HG03558 (cell line): ENCODE measurements around the gene TMEM117.
"Not testable (repeated sequence)": the region's sequence is repeated elsewhere in the genome, so short reads cannot be mapped to it uniquely, and the experiment has no call there.

Source experiments
- ATAC-seq: cut with Tn5 transposase; IDR thresholded peaks from one replicate; pipeline ENCODE4 v1.9.1; 2021; ENCODE audit warnings: moderate number of reproducible peaks; ENCODE audit not compliant: unreplicated experiment; ENCODE audit errors: extremely low read depth

Gene TMEM117

GRCh38 chr12:44342371-44342770 lies 506.5 kb downstream of the TMEM117 start:
- no peak for ATAC-seq

DNA sequence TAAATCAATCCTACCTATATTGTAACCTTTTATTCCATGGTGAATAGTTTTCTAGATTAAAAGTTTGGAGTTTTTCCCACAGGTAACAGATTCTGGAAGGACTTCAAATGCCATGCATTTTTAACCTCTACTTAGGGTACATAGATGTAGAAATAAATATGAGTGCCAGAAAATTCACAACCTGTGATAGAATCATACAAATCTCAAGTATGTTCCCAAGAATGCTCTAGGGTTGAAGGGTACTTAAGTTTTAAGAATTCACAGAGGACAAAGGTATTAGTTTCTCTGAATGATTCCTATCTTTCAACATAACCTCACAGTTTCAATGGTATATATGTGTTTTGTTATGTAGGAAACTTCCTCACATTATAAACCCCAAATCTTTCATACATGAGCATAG lies 511.3 kb downstream of the TMEM117 start:
- ATAC-seq: no peak

GRCh38 chr12:44357494-44357893 lies 521.6 kb downstream of the TMEM117 start:
- no peak for ATAC-seq

GRCh38 chr12:44358636-44359035 lies 522.8 kb downstream of the TMEM117 start:
- ATAC-seq: no peak

DNA sequence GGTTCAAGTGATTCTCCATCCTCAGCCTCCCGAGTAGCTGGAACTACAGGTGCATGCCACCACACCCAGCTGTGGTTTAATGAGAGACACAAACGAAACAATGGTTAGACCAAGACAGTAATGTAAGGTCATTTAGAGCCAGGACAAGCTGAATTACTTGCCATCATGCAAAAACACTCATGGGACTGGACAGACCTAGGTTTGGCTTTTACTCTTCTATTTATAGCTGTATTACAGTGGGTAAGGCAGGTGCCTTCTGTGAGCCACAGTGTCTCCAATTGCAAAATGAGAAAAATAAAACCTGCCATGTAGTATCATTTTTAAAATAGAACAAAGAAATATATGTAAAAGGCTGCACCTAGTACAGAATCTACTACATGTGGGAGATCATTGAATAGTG lies 527.1 kb downstream of the TMEM117 start:
- no peak for ATAC-seq

GRCh38 chr12:44367136-44367535 lies 531.3 kb downstream of the TMEM117 start:
- no peak for ATAC-seq

GRCh38 chr12:44367916-44368315 lies 532.0 kb downstream of the TMEM117 start:
- ATAC-seq: no peak

GRCh38 chr12:44369998-44370397 lies 534.1 kb downstream of the TMEM117 start:
- ATAC-seq: no peak

- ATAC-seq: no peak
Observed at GRCh38 chr12:44370982-44371381, 535.1 kb downstream of the TMEM117 start.

GRCh38 chr12:44372259-44372658 lies 536.4 kb downstream of the TMEM117 start:
- no peak for ATAC-seq

GRCh38 chr12:44375694-44376093 lies 539.8 kb downstream of the TMEM117 start:
- ATAC-seq: no peak

- no peak for ATAC-seq
Observed at GRCh38 chr12:44377443-44378187, 541.7 kb downstream of the TMEM117 start.

GRCh38 chr12:44379113-44379512 lies 543.2 kb downstream of the TMEM117 start:
- not testable (repeated sequence) for ATAC-seq

- no peak for ATAC-seq
Observed at GRCh38 chr12:44379831-44380230, 544.0 kb downstream of the TMEM117 start.

DNA sequence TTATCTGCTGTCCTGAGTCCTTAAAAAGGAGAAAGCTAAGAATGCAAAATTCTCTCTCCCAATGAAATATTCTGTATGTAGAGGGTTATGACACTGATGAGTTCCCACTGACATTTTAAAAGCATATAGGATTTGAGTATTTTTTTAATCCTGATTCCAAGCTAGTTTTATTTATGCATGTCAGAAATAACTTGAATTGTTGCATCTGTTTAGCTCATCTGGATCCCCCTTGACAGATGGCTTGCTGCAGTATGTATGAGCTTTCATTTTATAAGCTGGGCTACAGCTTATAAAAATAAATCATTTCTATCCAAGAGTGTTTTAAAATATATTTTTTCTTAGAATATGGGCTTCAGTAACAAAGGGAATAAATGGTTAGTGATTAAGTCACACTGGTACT lies 545.0 kb downstream of the TMEM117 start:
- ATAC-seq: no peak

DNA sequence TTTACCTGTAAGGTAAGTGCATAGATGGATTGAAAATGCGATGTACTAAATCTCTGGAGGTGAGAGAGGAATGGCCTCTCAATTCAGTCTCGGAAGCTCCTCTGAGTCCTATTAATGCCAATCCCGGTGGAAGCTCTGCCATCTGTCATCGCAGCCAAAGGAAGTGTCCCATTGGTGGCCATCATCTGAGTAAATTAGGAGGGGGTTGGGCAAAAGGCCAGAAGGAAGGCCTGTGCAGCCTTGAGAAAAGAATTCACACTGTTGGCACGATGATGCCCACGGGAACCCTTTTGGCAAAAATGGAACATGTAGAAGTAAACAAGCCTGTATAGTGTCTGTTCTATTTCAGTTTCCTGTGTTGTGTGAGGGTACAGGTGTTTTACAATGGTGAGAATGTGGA lies 545.5 kb downstream of the TMEM117 start:
- no peak for ATAC-seq

- no peak for ATAC-seq
Observed at GRCh38 chr12:44384136-44384535, 548.3 kb downstream of the TMEM117 start.

GRCh38 chr12:44385964-44386363 lies 550.1 kb downstream of the TMEM117 start:
- no peak for ATAC-seq

- no peak for ATAC-seq
Observed at GRCh38 chr12:44387581-44387980, 551.7 kb downstream of the TMEM117 start.

DNA sequence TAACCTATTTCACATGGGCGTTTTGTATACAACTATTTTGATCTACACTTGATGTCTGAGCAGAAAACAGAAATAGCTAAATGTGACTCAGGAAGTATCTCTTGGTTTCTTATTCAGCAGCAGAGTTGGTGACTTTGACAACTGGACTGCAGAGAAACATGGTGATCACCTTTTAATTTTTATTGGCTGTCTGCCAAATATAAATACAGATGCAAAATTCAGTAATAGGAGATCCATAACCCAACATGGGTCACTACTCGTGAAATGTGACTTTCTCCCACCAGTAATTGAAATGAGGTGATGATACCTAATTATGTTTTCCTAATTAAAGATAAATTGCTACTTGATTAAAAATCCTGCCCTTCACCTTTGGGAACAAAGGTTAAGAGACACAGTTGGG lies 553.2 kb downstream of the TMEM117 start:
- no peak for ATAC-seq

DNA sequence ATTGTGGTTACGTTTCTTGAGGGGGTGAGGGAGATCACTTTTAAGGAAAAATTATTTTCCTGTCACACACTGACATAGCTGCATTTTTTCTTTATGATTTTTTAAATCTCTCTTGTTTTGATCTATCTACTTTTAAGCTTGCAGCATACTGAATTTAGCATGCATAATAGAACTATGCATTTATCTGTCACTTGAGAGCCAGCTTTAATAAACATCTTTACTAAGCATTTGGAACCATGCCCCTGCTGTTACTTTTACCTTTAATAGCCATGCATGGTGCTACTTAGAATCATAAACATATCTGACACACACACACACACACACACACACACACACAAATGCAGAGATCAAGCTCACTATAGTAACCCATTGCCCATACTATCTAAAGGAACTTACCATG lies 554.0 kb downstream of the TMEM117 start:
- ATAC-seq: no peak

- no peak for ATAC-seq
Observed at GRCh38 chr12:44397631-44398030, 561.8 kb downstream of the TMEM117 start.
